Heart left ventricle (tissue), 16 donors: ENCODE data around the gene VTI1A. TPM values are rescaled to one million over a fixed set of nuclear protein-coding genes. Genes with fewer than 3 reads are reported as not detected.

ENCODE experiments used
- ATAC-seq, 4 donors: fragments of 200-7000 bp; cut with Tn5 transposase; one replicate each; pipeline ENCODE4 v1.9.1; 2020 to 2022; ENCODE audit warnings: moderate library complexity in 4 of 4, mild to moderate bottlenecking in 3 of 4, moderate number of reproducible peaks in 1 of 4
- DNase-seq, 5 donors: peaks; one replicate each; pipeline ENCODE4 v3.0.0-alpha.2; 2020
- H3K27ac ChIP-seq, 12 donors: fragments of 200-600 bp; sonication (generic) in 4 of 12; one replicate each; pipeline versions ENCODE4 v1.5.0 to v1.8.0; 2016 to 2022; ENCODE audit warnings: mild to moderate bottlenecking in 2 of 12
- H3K27me3 ChIP-seq, 9 donors: fragments of 200-600 bp; sonication (generic) in 2 of 9; one replicate each; pipeline versions ENCODE4 v1.5.1 to v1.8.0; 2016 to 2022; ENCODE audit warnings: mild to moderate bottlenecking in 3 of 9
- H3K36me3 ChIP-seq, 9 donors: fragments of 200-600 bp; sonication (generic) in 2 of 9; one replicate each; pipeline versions ENCODE4 v1.5.0 to v1.8.0; 2018 to 2022; ENCODE audit warnings: mild to moderate bottlenecking in 2 of 9
- H3K4me1 ChIP-seq, 12 donors: fragments of 200-600 bp; sonication (generic) in 4 of 12; one replicate each; pipeline versions ENCODE4 v1.5.0 to v1.8.0; 2016 to 2022; ENCODE audit warnings: mild to moderate bottlenecking in 3 of 12
- H3K4me3 ChIP-seq, 12 donors: fragments of 200-600 bp; sonication (generic) in 4 of 12; one replicate each; pipeline versions ENCODE4 v1.5.0 to v1.8.0; 2017 to 2022; ENCODE audit warnings: mild to moderate bottlenecking in 9 of 12, moderate library complexity in 4 of 12
- H3K9me3 ChIP-seq, 12 donors: fragments of 200-600 bp; sonication (generic) in 4 of 12; one replicate each; pipeline versions ENCODE4 v1.5.0 to v1.8.0; 2016 to 2022; ENCODE audit warnings: mild to moderate bottlenecking in 1 of 12
- POLR2A ChIP-seq, 2 donors: fragments of 450-650 bp; IDR thresholded peaks; one replicate each; pipeline ENCODE4 v1.6.1; 2017; ENCODE audit warnings: antibody characterized with exemption in 2 of 2, mild to moderate bottlenecking in 2 of 2, moderate library complexity in 2 of 2
- WGBS, 4 donors: extraction: QIAGEN DNeasy Blood & Tissue Kit in 2 of 4; methylation state at CpG; one replicate each; pipeline versions ENCODE4 v1.1.5 to v1.1.7; 2013 to 2018; 5-methylcytosine and 5-hydroxymethylcytosine counted together
- intact Hi-C, 10 donors: fragments of 100-400 bp; cut with DNase I; formaldehyde crosslinking; loops; one replicate each; pipeline versions ENCODE4 v1.11.1 to v1.14.2; 2022
- polyA plus RNA-seq, 2 donors: library from polyadenylated mRNA; stranded (reverse); fragments of 200-250 nt; gene quantifications; one replicate each; pipeline ENCODE4 v1.2.3, GENCODE V29; 2013
- total RNA-seq, 9 donors: library from RNA; depleted of rRNA in 2 of 9; stranded (reverse); fragments of >200 nt in 2 of 9; fragmentation: NEBNext Ultra II Directional in 3 of 9; extraction: Animal tissue kit (Norgen Biotek cat#: 25700) in 3 of 9; gene quantifications; one replicate each; pipeline versions ENCODE4 v1.1.0 to v1.2.4, GENCODE V29; 2016 to 2023
- TF ChIP-seq, protein P1 (sequence below), 12 donors: fragments of 200-600 bp; sonication (generic) in 4 of 12; IDR thresholded peaks; one replicate each; pipeline versions ENCODE4 v1.5.0 to v1.8.0; 2018 to 2022; ENCODE audit warnings: antibody characterized with exemption in 12 of 12, mild to moderate bottlenecking in 5 of 12
- donor health status: ischemic (EF 13 %, LVEDD 7.1; RV severe dilation, severe dysfunction).
- donor health status: healthy with polysubstance abuse.
- donor health status: DM: no; HTN: yes; CAD: no.
- donor health status: DM: no; HTN: no; CAD: no.
- donor health status: ischemic (EF 25% LVEDD 6.9; RV normal size, moderate dysfunction).
- donor health status: ischemic (EF 25% LVEDD 5.7; RV mildly dilated, moderate dysfunction).
- donor health status: healthy.
- donor health status: DM: yes; HTN: yes; CAD: no.
- donor health status: ischemic (EF 35%, LVEDD 5.7; RV mildly dilated, moderate dysfunction).
- donor health status: nonischemic (EF 11% LVEDD 7.7; RV severe dilation, severe dysfunction).
- donor health status: DM: yes; HTN: yes; CAD: no.
- donor health status: PGD.
- donor health status: ischemic (EF 29% LVEDD 5.4; RV normal size, mild dysfunction).
- donor health status: nonischemic (EF 23%, LVEDD 6.1; RV moderate dilation, normal function).

The VTI1A gene
- total and polyA plus RNA-seq, 11 donors, result 6.0 to 33.1 (median 23.2) TPM

DNA sequence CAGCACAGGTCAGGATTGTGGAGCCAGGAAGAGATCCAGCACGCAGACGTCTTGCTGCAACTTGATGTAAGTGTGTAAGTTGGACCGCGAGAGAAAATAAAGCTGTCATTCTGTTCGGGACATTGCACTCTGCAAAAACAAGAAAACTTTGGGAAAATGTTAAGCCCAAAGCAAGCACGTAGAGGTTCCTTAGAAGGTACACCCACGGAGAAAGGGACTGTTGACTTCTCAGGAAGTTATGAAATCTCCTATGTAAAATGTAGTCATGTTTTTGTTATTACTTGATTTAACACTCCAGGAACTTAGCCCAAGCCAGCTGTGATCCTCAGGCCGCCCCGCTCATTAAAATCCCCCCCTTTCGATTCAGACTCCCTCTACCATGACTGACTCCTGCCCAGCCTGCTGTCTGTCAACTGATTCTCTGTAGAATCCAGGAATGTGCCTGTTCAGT is 307.0 kb downstream of the VTI1A start:
- Histone ChIP-seq H3K9me3 (no peaks in the 10 kb centered on the region), H3K27ac (no peak overlapping the region), H3K36me3 (no peaks in the 10 kb centered on the region), H3K4me3 (peak overlapping the region in 1 of 12 donors; percentile 13), H3K27me3 (no peaks in the 10 kb centered on the region), H3K4me1 (no peaks in the 10 kb centered on the region)
- WGBS, 4 donors, result 64 to 76% (median 68%) methylated on average over 10 of the region's 10 CpGs
- no peak for DNase-seq
- TF ChIP-seq POLR2A (IDR thresholded peaks at IDR 0.05), result no peak
- TF ChIP-seq, protein P1, sequence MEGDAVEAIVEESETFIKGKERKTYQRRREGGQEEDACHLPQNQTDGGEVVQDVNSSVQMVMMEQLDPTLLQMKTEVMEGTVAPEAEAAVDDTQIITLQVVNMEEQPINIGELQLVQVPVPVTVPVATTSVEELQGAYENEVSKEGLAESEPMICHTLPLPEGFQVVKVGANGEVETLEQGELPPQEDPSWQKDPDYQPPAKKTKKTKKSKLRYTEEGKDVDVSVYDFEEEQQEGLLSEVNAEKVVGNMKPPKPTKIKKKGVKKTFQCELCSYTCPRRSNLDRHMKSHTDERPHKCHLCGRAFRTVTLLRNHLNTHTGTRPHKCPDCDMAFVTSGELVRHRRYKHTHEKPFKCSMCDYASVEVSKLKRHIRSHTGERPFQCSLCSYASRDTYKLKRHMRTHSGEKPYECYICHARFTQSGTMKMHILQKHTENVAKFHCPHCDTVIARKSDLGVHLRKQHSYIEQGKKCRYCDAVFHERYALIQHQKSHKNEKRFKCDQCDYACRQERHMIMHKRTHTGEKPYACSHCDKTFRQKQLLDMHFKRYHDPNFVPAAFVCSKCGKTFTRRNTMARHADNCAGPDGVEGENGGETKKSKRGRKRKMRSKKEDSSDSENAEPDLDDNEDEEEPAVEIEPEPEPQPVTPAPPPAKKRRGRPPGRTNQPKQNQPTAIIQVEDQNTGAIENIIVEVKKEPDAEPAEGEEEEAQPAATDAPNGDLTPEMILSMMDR (IDR thresholded peaks at IDR 0.05), result no peak
- intact Hi-C loops, result no loop called here
- ATAC-seq, result peak in 2 of 4 donors; percentile 28 to 36

DNA sequence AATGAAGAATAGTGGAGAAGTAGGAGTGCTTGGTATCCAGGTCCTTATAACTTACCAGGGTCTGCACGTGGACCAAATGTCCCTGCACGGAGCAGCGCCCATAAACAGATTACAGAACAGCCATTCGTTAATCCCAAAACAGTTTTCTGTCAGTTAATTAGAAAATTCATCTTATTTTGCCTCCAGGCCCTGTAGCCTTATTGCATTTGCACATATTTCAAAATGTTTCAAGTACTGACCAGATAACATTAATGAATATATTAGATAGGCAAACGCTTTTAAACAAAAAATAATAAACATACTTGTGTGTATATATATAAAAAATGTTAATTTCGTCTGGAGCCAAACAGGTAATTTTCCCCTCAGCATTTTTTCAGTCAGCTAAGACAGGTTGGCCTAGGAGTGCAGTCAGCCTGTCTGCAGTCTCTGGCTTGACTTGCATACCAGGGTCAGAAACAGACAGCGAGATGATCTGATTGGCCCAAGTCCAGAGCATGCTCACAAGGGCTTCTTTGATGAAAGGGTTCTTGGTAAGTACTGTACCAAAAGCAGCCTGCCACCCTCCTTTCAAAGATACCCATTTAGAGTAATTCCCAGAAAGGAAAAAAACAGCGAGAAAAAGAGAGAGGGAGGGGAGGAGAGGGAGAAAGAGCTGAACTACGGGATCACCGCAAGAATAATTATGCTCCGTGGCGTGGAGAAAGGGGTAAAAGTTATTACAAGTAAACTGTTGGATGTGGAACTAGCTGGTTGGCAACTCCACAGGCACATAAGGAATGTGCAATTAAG is 308.6 kb downstream of the VTI1A start:
- DNase-seq (no peak), ATAC-seq (no peak)
- Histone ChIP-seq H3K27ac (no peak overlapping the region), H3K4me3 (no peak overlapping the region), H3K27me3 (no peaks in the 10 kb centered on the region), H3K36me3 (no peaks in the 10 kb centered on the region), H3K9me3 (no peaks in the 10 kb centered on the region), H3K4me1 (no peaks in the 10 kb centered on the region)
- TF ChIP-seq, protein P1 (IDR thresholded peaks at IDR 0.05), result no peak
- TF ChIP-seq POLR2A (IDR thresholded peaks at IDR 0.05), result no peak
- WGBS, 4 donors, result 82 to 90% (median 84%) methylated on average over 12 of the region's 12 CpGs
- intact Hi-C loops, result no loop called here

DNA sequence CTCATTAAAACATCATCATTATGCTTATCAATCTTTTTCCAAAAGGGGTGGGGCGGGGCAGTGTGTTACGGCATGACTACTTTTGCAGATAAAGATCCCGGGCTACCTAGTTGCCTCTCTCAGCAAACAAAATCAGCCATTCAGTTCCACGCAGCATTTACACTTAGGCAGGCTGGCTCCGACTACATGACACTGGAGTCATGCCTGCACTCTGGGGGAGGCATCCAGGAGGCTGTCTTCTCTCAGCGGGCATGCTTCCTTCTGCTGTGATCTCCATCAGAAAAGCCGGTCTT is 309.2 kb downstream of the VTI1A start:
- Histone ChIP-seq H3K4me1 (no peaks in the 10 kb centered on the region), H3K27ac (no peak overlapping the region), H3K4me3 (no peak overlapping the region), H3K9me3 (no peaks in the 10 kb centered on the region), H3K36me3 (no peaks in the 10 kb centered on the region), H3K27me3 (no peaks in the 10 kb centered on the region)
- intact Hi-C loops, result no loop called here
- DNase-seq, result no peak
- ATAC-seq, result no peak
- 80 to 87% (median 85%) methylated on average over 7 of the region's 7 CpGs for WGBS, 4 donors
- TF ChIP-seq, protein P1 (IDR thresholded peaks at IDR 0.05), result no peak
- no peak for TF ChIP-seq POLR2A (IDR thresholded peaks at IDR 0.05)

DNA sequence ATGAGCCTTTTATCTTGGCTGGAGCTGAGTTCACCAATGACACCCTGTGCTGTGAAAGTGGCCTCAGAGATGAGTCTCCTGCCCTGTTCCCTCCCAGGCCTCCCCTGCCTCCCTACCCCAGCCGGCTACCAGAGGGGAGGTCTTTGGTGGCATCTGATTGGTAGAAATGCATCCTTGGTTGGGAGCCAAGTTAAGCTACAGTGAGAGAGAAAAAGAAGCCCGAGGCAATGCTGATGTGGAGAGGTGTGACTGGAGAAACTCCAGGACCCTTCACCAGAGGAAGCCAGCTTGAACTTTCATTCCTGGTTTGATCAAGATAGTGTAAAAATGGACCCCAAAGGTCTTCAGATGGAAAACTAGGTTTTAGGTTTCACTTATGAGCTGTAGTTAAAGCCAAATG is 311.9 kb downstream of the VTI1A start:
- 50 to 61% (median 56%) methylated on average over 2 of the region's 2 CpGs for WGBS, 4 donors
- H3K27ac ChIP-seq, result no peak overlapping the region
- H3K4me3 ChIP-seq, result no peak overlapping the region
- H3K27me3 ChIP-seq, result no peaks in the 10 kb centered on the region
- no peak for DNase-seq
- H3K36me3 ChIP-seq, result no peaks in the 10 kb centered on the region
- ATAC-seq, result no peak
- no peaks in the 10 kb centered on the region for H3K9me3 ChIP-seq
- H3K4me1 ChIP-seq, result no peaks in the 10 kb centered on the region
- intact Hi-C loops, result no loop called here
- TF ChIP-seq, protein P1 (IDR thresholded peaks at IDR 0.05), result no peak
- no peak for TF ChIP-seq POLR2A (IDR thresholded peaks at IDR 0.05)
